ENCODE results near the gene UPK1B. TPM values are rescaled to one million over a fixed set of nuclear protein-coding genes. Genes with fewer than 3 reads are reported as not detected.

The UPK1B gene
- total and polyA plus RNA-seq, 2 donors (not counting 3 experiments of a cell fraction or from before 2014, with no cell fraction given), result not detected

DNA sequence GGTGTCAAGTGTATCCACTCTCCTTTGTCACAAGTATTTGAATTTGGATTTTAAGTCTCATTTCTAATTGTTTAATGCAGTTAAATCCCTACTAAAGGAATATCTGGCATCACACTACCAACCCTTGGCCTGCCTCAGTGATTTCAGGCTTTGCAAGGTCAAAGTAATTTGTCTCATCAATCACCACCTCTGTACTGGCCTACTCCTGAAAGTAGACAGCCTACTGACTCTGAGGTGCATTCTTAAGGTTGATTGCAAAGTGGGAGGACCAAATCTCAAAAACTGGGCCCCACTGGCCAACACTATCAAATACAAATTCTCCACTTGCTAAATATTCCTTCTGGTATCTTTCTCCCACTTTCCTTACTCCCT, 28.3 kb upstream of the UPK1B start:
- no peaks in the 10 kb centered on the region for H3K79me2 ChIP-seq (ENCODE audit: control insufficient read depth, insufficient read depth, low read length)
- intact Hi-C loops (cut with micrococcal nuclease) (loop anchor here (1.0 kb wide), 1 partner anchor 96 kb away; no protein-coding TSS in a partner anchor), dilution Hi-C loops (cut with MboI; ENCODE audit: extremely low pct_ligation_motif_present, low sequenced_read_pairs) (no loop called here)
- H4K20me1 ChIP-seq (replicated peaks; ENCODE audit: control insufficient read depth, extremely low read depth, insufficient read depth, low read length), result no peaks in the 10 kb centered on the region
- DNase-seq (ENCODE audit: low read depth, low spot score) (no peak), FAIRE-seq (no peak)
- BruUV-seq (replicated peaks), result no TSS peak
- no peaks in the 10 kb centered on the region for H3K9me1 ChIP-seq (replicated peaks; ENCODE audit: control insufficient read depth, extremely low read depth, insufficient read depth, low read length)
- no peaks in the 10 kb centered on the region for H3K27me3 ChIP-seq (ENCODE audit: control insufficient read depth in 2 of 2, insufficient read depth in 2 of 2, low read length in 2 of 2)
- H3K27ac ChIP-seq (ENCODE audit: insufficient read depth, low read depth, low read length), result no peak overlapping the region
- ChIA-PET POLR2A (no interaction called here), CTCF (interaction anchor here (1.7 to 4.5 kb wide), 2 partner anchors 96 to 536 kb away, joined by 5 to 33 read pairs; partner anchors contain the start of gene B4GALT4)
- H2AFZ ChIP-seq (ENCODE audit: low read depth, low read length), result no peak overlapping the region
- H3K9me3 ChIP-seq (replicated peaks; ENCODE audit: control insufficient read depth, insufficient read depth, low read length), result no peaks in the 10 kb centered on the region
- H3K4me1 ChIP-seq (ENCODE audit: control insufficient read depth, extremely low read depth, insufficient read depth, low read length), result no peaks in the 10 kb centered on the region
- H3K4me2 ChIP-seq (ENCODE audit: insufficient read depth, low read length), result no peak overlapping the region
- no peaks in the 10 kb centered on the region for H3K36me3 ChIP-seq (ENCODE audit: control insufficient read depth in 2 of 2, extremely low read depth in 1 of 2, insufficient read depth in 2 of 2, low read length in 2 of 2)
- no peak overlapping the region for H3K9ac ChIP-seq (replicated peaks; ENCODE audit: extremely low read depth, insufficient read depth, low read length)
- TF ChIP-seq GATA2 (IDR thresholded peaks at IDR 0.05; ENCODE audit: insufficient read depth, insufficient read length, low read depth, low read length) (no peak), MAX (IDR thresholded peaks at IDR 0.05; ENCODE audit: insufficient read depth, insufficient read length) (no peak), POLR2AphosphoS5 (IDR thresholded peaks at IDR 0.05; ENCODE audit: insufficient read depth, low read depth, low read length) (no peak)
- TF ChIP-seq, protein P1, sequence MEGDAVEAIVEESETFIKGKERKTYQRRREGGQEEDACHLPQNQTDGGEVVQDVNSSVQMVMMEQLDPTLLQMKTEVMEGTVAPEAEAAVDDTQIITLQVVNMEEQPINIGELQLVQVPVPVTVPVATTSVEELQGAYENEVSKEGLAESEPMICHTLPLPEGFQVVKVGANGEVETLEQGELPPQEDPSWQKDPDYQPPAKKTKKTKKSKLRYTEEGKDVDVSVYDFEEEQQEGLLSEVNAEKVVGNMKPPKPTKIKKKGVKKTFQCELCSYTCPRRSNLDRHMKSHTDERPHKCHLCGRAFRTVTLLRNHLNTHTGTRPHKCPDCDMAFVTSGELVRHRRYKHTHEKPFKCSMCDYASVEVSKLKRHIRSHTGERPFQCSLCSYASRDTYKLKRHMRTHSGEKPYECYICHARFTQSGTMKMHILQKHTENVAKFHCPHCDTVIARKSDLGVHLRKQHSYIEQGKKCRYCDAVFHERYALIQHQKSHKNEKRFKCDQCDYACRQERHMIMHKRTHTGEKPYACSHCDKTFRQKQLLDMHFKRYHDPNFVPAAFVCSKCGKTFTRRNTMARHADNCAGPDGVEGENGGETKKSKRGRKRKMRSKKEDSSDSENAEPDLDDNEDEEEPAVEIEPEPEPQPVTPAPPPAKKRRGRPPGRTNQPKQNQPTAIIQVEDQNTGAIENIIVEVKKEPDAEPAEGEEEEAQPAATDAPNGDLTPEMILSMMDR (IDR thresholded peaks at IDR 0.05; ENCODE audit: extremely low read depth in 1 of 2, insufficient read depth in 1 of 2, low read depth in 1 of 2, low read length in 2 of 2), result no peak
- H3K4me3 ChIP-seq (replicated peaks in 1 of 3; ENCODE audit: insufficient read depth in 1 of 3, low read depth in 1 of 3, low read length in 3 of 3), result no peak overlapping the region
